KG1 (cell line): Measurements from ENCODE around the gene RTP4.

Experiments used
- DNase-seq: peaks from one replicate; lab custom pipeline; 2025; lab: John Stamatoyannopoulos, UW

RTP4 gene, protein sequence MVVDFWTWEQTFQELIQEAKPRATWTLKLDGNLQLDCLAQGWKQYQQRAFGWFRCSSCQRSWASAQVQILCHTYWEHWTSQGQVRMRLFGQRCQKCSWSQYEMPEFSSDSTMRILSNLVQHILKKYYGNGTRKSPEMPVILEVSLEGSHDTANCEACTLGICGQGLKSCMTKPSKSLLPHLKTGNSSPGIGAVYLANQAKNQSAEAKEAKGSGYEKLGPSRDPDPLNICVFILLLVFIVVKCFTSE

DNA sequence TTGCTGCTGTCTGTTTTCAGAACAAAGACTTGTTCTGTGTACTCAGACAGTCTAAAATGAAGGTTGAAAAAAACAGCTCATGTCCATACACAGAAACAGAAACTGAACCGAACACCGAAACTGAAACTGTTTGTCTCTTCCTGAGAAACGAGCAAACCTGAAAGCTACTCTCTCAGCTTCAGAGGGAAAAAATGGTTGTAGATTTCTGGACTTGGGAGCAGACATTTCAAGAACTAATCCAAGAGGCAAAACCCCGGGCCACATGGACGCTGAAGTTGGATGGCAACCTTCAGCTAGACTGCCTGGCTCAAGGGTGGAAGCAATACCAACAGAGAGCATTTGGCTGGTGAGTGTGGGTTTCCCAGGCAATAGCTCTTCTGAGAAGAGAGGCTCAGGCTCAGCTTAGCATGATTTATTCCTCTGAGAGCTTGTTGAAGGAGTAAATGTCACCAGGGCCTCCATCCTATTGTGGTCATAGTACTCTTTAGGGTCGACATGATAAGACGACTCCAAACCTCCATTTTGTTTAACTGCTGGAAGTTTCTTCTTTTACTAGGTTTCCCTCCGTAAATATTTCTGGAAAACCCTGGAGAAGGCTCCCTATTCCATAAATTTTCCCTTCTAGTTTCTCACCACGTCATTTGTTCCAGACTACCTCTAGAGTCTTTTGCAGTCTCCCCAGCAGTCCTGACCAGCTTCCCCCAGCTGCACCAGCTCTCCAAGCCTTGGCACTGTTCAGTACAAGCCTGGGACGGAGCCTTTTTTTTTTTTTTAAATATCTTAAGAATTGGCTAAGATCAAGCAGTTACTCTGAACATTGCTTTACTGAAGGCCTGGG lies at the start of gene RTP4:
Gene RTP4 (plus strand): TSS at position 135 of the 838 bp plus-strand sequence. CDS start 57 bp downstream, at position 192.
- peak; percentile 80 for DNase-seq

DNA sequence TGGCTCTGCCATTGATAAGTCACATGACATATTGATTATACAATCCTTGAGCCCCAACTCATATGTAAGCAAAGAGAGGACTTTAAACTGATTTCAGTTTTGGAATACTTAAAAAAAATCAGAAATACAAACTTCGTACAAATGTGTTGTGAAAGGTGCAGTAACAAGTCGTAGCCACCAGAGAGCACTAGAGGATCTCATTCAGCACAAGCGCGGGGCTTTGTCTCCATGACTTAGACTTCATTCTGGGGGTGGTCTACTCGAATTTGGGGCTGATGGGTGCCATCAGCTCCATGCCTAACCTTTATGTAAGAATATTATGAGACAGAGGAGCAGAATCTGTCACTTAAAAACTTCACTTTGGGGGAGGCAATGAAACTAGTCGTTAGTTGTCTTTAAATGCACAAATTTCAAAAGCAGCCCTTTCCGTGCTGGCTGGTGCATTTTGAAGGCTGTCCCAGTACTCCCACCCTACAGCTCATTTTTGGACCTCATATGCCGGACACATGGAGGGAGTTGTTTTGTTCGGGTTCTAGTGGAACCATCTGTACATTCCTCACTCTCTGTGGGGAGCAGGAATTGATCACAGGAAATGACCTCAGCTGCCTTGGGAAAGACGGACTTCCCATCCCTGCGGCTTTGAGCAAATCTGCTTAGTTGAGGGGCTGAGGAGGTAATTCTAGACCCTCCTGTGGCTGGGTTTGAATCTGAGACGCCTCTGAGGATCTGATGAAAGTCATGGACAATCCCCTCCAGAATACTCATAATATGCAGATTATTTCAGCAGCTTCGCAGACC lies 49.2 kb upstream of the RTP4 start:
- DNase-seq = peak; percentile 36

DNA sequence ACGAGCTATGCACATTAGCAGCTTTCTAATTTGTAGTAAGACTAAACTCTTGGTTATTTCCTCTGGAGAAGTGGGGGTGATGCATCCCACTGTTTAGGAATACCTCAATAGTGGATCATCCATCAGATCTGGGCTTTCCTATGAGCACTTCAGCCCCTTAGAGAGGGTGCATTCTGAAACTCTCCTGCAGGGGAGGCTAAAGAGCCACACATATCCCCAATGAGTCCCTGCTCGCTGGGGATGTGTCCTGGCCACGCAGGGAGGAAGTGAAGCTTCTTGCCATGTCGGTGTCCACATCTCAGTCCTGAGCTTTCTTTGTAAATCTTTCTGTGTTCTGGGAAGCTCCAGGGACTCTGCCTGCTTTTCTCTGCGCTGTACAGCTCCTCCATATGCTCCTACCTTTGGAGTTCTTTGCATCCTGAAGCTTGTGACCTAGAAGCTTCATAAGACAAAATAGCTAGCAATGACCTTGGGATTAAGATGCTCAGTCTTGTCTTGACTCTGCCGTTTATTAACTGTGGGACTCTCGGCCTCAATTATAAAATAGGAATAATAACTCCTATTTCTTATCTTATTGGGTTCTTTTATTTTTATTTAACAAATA lies 48.4 kb upstream of the RTP4 start:
- DNase-seq = peak; percentile 54

DNA sequence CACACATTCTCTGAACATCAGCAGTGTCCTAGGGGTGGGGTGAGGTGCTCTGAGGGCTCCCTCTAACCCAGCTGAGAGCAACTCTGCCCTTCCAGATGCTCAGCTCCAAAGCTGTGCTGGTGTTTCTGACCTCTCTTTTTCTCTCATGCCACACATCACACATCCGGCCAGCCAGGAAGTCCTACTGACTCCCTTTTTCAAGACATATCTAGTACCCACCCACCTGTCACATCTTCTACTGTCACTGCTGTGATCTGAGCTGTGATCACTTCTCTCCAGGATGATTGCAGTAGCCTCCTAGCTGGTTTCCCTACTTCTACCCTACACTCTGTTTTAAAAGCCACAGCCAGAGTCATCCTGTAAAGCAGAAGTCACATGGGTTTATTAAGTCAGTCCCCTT lies 46.4 kb upstream of the RTP4 start:
- no peak for DNase-seq

DNA sequence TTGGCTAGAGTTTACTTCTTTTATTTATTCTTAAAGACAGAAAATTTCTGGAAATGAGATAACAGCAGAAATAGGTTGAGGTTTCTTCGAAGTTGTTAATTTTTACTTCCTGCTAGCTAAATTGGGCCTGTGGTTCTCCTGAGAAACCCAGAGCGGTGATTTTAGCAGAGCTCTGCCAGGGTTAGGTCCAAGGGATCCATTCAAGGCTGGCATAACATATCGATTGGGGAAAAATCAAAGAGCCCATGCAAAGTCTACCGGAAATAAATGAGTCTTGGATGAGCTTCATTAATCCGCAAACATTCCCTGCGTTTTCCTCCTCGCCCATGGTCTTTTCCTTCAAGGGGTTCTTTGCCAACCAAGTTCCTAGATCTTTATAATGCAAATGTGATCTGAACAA lies 45.9 kb upstream of the RTP4 start:
- no peak for DNase-seq

DNA sequence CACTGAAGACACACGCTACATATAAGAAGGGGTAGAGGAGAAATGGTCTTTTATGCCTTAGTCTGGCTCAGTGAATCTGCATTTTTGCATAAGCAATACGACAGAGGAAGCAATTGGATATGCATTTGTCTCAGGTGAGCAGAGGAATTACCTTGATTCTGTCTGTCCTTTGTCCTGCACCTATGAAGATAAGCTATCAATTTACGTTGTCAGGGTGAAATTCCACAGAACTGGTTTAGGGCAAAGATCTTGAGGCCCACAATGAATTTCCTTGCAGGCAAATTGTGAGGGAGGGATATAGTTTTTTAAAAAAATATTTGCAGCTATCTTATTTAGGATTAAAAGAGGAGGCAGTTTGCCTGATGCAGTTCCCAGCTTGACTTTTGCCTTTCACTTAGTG lies 45.1 kb upstream of the RTP4 start:
- no peak for DNase-seq

DNA sequence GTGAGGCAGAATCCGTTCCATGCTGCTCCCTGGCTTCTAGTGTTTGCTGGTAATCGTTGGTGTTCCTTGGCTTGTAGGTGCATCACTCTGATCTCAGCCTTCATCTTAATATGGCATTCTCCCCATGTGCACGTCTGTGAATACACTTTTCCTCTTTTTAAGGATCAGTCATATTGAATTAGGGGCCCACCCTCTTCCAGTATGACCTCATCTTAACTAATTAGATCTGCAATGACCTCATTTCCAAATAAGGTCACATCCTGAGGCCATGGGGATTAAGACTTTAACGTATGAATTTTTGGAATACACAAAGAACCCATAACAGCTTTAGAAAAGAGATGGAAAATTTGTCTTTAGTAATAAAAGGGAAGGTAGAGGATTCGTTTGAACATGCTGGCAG lies 42.6 kb upstream of the RTP4 start:
- no peak for DNase-seq

DNA sequence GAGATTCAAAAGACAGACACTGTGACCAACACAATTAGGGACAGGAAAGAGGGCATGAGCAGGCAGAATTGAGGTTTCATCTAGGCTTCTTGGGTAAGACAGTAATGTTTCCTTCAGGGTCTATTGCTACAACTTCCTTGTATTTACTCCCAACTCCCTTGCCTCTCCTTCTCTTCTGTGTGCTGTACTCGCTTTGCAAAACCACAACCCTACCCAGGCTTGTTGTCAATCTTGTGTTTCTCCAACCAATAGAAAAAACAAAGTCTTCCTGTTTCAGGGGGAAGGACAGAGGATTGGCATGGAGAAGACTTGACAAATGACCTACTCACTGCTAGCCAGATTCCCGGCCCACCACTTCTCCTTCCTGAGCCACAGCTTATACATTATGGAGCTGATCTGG lies 40.3 kb upstream of the RTP4 start:
- DNase-seq = no peak

DNA sequence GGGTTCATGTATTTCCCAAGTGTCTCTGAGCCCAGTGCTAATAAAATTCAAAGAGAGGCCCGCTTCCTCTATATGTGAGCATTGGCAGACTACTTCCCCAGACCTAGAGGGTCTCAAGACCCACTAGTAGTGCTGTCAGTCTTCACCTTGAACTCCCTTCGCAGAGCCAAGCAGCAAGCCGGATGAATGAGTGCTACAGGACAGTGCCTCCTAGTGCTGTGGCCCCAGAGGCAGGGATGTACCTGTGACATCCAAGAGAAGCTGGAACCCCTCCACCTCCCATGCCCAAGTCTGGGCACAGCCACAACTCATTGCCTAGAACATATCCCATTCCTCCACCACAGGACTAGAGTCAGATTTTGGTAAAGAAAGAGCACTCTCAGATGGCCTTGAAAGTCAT lies 39.5 kb upstream of the RTP4 start:
- DNase-seq = no peak

DNA sequence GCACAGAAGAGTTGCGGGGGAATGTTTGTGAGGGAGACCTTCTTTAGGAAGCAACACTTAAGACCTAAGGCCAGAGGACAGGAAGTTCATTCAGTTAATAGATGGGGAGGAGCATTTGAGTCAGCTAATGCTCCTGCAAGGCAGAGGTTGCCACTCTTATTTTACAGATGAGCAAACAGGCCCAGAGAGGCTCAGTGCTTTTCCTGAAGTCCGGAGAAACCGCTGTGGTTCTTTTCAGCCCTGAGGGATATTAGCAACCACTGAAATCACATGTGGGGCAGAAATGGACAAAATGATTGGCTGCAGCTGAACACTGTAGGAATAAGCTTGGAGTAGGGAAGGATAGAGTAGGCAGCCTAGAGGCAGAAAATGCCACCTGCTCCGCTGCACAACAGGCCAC lies 33.3 kb upstream of the RTP4 start:
- no peak for DNase-seq

DNA sequence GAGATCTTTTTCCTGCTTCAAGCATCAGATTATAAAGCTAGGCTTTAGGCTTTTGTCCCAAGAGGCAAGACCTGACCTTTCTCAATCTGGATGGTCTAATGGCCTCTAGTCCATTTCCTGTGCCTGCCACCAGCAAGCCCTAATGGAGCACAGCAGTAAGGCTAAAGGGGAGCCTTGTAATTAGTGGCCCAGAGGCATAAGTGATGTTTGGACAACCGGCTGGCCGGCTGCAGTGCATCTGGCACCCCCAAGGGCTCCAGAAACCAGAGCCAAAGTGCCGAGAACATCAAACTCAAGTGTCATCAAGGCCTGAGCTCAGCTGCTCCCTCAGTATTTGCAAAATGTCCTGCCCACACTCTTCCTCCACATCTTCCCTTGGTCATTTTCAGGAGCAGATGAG lies 31.9 kb upstream of the RTP4 start:
- no peak for DNase-seq

DNA sequence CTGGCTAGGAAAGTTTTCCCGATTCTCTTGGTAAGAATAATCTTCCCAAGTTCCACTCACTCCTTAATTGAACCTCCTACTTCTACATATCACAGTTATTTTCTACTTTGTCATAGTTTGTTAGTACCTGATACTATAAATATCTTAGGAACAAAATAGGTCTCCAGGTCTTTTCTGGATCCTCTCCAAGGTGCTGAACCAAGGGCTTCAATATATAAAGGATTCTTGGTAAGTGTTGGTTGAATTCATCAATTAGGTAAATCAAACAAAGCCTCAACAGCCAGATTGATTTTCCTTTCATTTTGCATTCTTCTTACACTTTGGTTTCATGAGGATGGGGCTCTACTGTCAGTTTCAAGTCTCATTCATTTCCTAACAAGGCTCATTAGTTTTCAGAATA lies 27.6 kb upstream of the RTP4 start:
- DNase-seq = no peak

DNA sequence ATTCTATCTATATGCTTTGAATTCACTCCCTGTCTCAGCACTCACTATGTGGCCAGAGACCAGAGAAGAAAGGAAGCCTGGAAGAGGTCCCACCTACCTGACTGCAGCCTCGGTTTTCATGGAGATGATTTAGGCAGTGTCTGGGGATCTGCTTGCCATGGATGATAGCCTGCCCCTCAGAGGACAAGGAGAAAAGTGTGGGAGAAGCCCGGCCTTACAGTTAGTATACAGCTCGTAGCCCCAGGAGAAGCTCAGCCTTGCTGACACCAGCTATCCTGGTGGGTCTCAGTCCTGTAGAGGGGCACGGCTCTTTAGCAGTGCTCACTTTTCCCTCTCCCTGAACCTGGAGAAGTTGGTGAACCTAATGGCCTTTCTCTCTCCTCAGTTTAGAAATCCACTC lies 25.9 kb upstream of the RTP4 start:
- DNase-seq = no peak

DNA sequence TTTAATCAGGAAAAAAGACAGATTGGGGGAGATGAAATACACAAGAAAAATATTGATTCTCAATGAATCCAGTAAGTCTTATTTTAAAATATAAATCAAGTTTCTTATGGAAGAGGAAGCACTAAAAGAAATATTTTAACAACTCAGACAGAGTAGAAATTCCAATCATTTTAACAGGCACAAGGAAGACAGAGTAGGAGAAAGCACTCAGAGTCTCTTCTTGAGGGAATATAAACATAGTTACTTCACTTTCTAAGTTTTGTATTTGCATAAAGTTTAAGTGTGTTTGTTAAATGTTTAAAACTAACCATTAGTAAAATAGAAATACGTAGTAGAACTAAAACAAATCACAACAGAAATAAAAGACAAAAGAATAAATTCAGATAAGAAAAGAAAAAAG lies 24.5 kb upstream of the RTP4 start:
- DNase-seq = no peak

DNA sequence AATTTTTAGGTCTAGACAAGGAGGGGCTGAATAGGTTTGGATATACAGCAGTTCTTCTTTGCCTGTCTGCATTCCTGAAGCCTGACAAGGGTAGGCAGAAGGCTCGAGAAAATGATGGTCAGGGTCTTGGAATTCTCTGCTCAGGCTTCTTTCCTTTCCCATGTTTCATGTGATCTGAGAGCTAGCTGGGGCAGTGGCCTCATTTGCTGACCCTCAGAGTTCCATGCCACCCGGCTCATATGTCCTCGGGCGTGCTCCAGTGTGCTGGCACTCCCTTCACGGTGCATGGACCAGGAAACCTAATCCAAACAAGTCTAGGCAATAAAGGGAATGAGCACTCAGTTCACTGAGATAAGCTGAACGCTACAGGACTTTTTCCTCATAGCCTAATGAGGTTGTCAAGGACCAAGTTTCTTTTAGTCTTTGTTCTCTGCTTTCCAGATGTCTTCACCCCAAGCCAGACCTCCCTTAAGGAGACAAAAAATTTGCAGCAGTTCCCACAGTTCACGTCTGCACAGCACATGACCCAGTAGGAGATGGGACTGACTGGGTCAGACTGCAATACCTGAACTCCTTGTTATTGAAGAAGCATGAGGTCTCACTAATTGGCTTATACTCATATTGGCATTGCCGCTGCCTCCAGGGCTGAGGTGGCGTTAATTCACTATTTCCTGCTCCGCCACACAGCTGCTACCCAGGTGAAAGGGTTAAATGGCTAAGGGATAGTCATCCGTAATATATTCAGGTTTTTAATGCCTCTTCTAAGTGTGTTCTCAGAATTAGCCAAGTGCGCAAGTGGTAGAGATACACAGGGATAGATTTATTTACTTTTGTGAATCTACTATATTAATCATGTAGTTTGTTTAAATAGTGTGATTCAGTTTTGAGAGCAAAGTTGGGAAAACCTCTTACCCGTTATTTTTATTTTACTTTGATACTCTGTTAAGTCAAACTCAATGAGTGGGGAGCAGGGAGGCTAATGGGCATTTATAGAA lies 15.3 kb upstream of the RTP4 start:
- no peak for DNase-seq

DNA sequence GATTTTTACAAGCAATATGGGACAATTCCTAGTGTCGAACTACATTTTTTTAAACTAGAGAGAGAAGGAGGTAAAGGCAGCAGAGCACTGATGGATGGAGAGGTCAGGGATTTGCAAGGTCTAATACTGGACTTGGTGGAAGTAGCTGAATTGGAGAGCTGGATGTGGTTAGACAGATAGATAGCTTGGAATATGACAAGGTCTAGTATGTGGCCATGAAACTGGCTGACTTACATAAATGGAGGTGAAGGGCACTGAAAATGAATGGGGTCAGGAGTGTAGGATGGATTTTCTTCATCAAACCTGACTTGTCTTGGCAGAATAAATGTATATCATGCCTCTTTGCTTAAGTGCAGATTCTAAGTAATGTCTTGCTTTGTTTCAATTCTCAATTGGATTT lies 10.1 kb upstream of the RTP4 start:
- no peak for DNase-seq

DNA sequence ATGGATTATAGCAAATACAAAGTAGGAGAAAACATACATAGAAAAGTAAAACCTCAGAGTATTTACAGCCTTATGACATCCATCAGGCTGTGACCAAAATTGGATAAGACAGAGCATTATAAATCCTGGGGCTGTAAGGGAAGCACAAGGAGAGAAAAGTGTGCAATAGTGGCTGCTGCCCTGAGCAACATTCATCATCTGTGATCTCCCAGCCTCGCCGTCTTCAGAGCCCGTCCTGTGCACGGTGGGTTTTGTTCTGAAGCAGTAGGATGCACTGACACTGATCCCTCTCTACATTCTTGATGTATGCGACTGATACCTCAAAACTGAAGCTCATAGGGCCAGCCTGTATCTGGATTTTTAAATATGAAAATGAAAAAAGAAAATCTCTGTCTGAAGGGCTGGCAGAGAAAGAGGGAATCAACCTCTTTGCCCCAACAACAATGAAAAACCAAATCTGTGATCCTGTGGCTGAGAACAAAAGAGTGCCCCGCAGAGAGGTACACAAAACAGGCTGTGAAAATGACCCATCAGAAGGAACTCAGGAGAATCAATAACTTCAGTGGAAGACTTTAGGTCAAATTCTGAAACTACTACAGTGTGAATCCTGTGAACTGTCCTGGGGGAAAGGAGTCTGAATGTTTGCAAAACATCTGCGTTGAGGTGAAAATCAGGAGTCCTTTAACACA lies 8.2 kb upstream of the RTP4 start:
- no peak for DNase-seq

DNA sequence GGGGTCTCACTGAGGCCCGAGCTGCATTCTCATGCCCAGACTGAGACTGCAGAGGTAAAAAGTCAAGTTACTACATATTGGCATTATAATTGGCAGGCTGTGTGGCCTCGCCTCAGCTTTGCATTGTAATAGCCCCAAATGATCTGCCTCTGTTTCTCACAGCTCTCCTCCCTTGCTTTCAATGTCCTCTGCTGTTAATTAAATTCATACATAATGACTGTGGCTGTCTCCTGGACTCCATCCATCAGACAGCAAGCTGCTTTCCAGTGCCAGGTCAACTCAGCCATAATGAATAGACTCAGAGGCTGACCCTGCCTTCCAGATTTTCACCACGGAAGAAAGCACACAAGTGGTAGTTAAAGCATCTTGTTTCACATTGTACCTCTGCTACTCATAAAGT lies 7.6 kb upstream of the RTP4 start:
- DNase-seq = no peak

DNA sequence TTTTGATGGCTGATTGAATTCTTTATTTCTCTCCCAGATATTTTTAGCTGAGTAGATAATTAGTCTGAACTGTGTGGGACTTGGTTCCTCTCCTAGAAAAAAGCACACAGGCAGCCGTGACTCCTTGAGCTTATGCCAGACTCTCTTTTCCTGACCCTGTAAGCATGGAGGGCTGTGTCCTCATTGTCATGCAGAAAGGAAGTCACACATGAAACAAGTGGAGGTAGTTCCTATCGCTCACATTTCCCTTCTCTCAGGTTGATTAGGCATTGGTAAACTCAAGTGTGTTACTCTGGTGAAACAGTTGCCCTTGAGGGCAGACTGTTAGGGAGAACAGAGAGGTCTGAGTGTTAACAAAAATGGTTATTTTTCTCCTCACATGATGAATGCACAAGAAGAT lies 6.3 kb upstream of the RTP4 start:
- no peak for DNase-seq

DNA sequence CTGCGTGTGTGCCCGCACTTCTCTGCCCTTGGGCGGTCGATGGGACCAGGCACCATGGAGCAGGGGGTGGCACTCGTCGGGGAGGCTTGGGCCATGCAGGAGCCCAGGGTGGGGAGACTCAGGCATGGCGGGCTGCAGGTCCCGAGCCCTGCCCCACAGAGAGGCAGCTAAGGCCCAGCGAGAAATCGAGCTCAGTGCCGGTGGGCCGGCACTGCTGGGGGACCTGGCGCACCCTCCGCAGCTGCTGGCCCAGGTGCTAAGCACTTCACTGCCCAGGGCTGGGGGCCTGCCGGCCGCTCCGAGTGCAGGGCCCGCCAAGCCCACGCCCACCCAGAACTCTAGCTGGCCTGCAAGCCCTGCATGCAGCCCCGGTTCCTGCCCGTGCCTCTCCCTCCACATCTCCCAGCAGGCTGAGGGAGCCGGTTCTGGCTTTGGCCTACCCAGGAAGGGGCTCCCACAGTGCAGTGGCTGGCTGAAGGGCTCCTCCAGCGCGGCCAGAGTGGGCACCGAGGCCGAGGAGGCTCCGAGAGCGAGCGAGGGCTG lies 553 bp upstream of the RTP4 start:
- no peak for DNase-seq
